ENCODE measurements around the gene DDX18.

The DDX18 gene

GRCh38 chr2:117835990-117836760, 21.7 kb downstream of the DDX18 start:
- peak; percentile 88 for DNase-seq

- DNase-seq, result no peak
These were observed 30.8 kb downstream of the DDX18 start for GRCh38 chr2:117845304-117845703.

- DNase-seq, result no peak
These were observed 35.5 kb downstream of the DDX18 start for GRCh38 chr2:117850015-117850414.

- DNase-seq, result no peak
These were observed 36.0 kb downstream of the DDX18 start for GRCh38 chr2:117850461-117850860.

GRCh38 chr2:117851969-117852368, 37.5 kb downstream of the DDX18 start:
- peak; percentile 16 for DNase-seq

GRCh38 chr2:117853316-117853715, 38.8 kb downstream of the DDX18 start:
- DNase-seq, result no peak

- DNase-seq, result no peak
These were observed 39.4 kb downstream of the DDX18 start for GRCh38 chr2:117853873-117854272.

- DNase-seq, result no peak
These were observed 40.1 kb downstream of the DDX18 start for GRCh38 chr2:117854610-117855009.

- no peak for DNase-seq
These were observed 41.4 kb downstream of the DDX18 start for GRCh38 chr2:117855886-117856285.

- no peak for DNase-seq
These were observed 42.1 kb downstream of the DDX18 start for GRCh38 chr2:117856415-117857210.

- DNase-seq, result no peak
These were observed 43.8 kb downstream of the DDX18 start for GRCh38 chr2:117858336-117858735.

GRCh38 chr2:117858892-117859531, 44.5 kb downstream of the DDX18 start:
- no peak for DNase-seq

GRCh38 chr2:117859532-117859911, 45.0 kb downstream of the DDX18 start:
- DNase-seq, result no peak

GRCh38 chr2:117859924-117860647, 45.6 kb downstream of the DDX18 start:
- DNase-seq, result no peak

- no peak for DNase-seq
These were observed 48.0 kb downstream of the DDX18 start for GRCh38 chr2:117862459-117862858.

GRCh38 chr2:117875786-117876185, 61.3 kb downstream of the DDX18 start:
- peak; percentile 15 for DNase-seq

- no peak for DNase-seq
These were observed 64.5 kb downstream of the DDX18 start for GRCh38 chr2:117879003-117879402.

Data from hematopoietic multipotent progenitor cell treated with erythropoietin and hydrocortisone succinate and interleukin-3 and kit ligand, for 6 days (in vitro differentiated cells).